DMS53 (cell line): ENCODE results near the gene GPT2.

ENCODE experiments used
- DNase-seq: peaks from one replicate; lab custom pipeline; 2025; lab: John Stamatoyannopoulos, UW

The GPT2 gene

DNA sequence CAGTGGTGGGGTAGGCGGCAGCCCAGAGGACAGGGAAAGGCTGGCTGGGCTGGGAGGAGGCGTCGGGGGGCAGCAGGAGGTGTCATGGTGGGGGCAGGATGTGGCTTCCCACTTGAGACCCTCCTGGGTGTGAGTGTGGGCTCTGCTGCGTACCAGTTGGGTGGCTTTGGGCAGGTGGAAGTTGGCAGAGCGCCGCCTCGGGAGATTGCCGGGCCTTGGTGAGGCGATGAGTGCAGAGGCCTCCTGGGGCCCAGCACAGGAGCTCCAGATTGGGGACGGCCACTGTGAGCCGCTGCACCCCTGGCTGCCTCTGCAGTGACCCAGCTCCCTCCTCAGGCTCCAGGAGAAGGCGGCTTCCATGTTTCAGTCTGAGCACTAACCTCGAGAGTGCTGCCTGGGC is 13.8 kb downstream of the GPT2 start:
- no peak for DNase-seq

DNA sequence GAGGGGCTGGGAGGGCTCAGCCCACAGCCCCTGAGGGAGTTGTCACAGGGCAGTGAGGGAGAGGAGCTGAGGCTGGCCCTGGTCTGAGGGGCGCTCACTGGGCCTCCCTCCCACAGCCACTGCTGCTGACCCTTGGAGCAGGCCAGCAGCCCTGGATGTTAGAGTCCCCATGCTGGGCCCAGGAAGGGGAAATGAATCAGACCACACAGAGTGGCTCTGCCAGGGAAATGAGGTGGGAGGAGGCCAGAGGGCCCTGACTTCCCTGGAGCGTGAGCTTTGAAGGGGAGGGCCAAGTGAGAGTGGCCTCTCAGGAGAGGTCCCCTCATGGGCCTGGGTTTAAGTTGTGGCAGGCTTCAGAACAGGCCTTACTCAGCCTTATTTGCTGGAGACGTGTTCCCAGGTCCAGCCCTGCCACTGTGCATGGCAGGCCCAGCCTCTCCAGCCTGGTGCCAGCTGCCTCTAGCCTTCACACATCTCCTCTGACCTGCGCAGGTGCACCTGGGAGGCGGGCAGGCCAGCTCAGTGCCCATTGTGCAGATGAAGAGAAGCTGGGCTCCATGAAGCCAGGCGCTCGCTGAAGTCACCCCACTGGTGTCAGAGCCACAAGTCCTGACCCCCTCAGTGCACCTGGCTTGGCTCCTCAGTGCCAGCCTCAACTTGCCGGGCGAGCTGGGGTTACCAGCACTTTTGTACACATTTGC is 15.4 kb downstream of the GPT2 start:
- no peak for DNase-seq

DNA sequence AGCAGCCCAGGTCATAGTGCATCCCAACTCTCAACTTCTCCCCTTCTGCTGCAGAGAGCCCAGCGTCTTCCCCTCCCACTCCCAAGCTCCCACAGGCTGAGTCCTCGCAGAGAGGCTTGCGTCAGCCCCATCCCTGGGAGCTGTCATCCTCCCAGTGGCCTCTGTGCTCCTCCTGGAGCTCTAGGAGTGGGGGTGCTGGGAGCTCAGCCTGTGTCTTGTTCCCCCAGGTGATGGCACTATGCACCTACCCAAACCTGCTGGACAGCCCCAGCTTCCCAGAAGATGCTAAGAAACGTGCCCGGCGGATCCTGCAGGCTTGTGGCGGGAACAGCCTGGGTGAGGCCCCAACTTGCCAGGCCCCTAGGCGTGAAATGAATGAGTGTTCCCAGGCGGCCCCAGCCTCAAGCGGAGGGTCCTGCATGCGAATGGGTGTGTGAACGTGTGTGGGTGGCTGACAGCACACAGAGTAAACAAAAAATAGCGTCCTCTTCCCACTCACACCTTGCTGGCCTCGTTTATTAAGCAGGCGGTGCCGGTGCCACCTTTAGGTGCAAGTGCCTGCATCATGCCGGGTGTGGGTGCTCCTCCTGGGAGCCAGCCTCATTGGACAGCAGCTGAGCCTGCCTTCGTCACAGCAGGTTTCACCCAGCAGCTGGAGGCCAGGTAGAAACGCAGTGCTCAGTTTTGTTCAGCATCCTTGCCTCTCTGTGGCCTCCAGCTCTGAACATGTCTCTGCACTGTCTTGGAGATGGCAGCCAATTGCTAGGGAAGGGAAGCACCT is 16.5 kb downstream of the GPT2 start:
- no peak for DNase-seq

DNA sequence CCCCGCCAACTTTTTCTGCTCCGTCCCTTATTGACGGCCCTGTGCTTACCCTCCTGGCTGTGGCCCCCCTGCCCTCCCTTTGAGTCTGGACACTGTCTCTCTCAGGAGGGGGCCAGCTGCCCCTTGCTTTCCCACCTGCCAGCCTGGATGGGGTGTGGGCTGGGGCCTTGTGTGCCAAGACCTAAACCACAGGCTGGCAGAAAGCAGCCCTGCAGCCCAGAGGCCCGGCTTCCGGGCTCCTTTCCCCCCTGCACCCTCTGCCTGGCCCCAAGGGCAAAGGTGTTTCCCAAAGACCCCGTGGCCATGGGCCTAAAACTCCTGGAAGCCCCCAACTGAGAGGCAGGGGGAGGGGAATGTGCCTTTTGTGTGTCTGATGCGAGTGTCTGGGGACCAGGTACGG is 17.5 kb downstream of the GPT2 start:
- DNase-seq, result no peak

DNA sequence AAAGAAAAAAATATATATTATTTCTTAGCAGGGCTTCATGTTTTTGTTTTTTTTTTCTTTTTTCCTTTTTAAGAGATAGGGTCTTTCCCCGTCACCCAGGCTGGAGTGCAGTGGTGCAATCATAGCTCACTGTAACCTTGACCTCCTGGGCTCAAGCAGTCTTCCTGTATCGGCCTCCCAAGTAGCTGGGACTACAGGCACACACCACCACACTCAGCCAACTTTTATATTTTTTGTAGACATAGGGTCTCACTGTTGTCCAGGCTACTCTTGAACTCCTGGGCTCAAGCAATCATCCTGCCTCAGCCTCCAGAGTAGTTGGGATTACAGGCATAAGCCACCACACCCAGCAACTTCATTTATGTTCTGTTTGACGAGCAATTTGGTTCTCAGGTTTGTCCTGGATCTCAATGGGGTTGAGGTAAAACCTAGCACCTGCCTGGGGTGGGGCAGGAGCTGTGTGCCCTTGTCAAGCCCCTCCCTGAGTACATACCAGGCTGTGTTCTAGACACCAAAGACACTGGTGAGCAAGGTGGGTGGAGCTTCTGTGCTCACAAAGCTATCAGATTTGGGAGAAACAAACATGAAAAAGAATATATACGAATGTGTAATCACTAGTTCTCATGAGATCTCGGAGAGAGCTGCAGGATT is 19.2 kb downstream of the GPT2 start:
- no peak for DNase-seq

DNA sequence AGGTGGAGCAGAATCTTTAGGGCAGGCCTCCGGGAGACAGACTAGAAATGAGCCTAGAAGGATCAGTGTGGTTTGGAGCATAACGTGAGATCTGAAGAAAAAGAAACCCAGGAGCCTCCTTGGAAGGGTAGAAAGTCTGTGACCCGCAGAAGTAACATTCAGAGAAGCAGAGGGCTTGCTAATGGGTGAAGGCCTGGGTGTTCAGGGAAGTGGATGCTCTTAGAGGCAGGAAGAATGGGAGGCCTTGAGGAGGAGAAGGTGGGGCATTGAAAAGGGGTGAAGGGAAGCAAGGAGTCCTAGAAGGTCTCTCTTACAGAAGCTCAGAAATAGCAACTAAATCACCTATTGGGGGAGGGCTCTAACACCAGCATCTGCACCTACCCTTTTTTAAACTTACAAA is 20.3 kb downstream of the GPT2 start:
- no peak for DNase-seq

DNA sequence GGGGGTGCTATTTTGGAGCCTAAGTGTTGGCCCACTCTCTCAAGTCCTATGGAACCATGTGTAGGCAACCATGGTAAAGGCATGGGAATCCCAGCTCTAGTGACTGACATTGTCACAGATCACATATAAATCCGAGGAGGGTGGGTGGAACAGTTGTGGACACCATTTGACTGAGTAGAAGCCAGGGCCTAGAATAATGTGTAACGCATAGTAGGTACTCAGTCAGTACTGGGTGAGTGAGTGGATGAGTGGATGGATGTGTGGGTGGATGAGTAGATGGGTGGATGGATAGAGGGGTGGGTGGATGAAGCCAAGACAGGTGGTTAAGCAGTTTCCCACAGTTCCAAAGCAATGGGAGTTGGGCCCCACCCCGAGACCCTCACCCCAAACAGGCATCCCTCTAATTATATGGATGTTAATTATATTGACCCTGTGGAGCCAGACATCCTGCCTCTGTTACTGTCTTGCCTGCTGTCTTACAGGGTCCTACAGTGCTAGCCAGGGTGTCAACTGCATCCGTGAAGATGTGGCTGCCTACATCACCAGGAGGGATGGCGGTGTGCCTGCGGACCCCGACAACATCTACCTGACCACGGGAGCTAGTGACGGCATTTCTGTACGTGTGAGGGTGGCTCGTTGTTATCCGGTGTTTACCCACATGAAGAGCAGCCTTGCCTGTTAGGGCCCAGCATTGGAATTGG is 22.3 kb downstream of the GPT2 start:
- no peak for DNase-seq

DNA sequence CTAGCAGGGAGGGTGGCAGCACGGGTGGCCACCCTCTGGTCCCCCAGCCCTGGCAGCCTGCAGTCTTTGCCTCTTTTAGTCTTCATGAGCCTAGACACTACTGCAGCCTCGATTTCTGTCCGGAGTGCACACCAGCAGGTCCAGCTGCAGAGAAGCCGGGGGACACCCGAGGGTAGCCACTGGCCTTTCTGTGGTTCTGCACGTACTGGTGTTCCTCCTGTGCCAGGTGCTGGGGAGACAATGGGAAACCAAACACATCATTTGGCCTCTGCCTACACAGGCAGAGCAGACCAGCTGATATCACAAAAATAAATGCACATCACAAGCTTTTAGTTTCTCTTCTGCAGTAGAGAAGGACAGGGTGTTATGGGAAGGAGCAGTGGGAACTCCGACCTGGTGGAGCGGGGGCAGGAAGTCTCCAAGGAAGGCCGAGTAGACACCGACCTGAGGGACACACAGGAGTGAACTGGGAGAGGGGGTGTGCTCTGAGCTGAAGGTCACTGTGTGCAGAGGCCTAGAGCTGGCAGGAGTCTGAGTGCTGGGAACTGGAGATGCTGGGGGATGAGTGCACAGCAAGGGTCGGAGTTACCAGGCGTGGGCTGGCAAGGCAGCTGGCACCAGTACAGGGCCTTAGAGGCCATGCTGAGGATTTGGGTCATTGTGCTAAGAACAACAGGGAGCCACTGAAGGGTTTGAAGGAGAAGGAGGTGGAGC is 23.1 kb downstream of the GPT2 start:
- peak; percentile 24 for DNase-seq

DNA sequence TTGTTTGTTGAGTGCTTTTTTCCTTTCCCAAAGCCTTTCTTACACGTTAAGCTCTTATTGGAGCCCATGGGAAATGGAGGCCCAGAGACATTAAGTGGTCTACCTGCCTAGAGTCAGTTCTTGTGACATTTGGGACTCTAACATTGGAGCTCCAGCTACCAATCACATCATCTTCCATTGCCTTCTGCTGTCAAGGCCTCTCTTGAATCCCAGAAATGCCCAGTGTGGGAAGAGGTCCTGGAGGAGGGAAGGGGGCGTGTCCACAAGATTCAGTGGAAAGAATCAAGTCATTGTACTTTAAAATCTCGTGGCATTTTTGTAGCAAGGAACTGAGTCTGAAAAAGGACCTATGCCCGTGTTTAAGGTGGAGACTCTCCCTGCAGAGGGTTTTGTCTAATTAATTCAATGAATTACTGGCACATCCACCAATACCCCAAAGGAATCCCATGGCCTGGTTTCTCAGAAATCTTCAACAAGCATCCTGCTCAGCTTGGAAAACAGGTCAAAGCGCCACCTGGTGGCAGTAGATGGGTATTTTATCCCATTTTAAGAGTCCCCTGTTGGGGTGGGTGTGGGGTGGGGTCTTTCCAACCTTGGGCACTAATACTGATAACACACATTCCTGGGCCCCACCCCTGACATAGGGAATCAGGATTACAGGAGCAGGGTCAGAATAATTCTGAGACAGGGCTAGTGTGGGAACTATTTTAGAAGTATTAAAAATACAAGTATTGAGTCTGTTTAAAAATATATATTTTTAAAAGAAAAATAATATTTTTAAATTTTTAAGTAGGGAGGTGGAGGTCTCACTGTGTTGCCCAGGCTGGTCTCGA is 24.6 kb downstream of the GPT2 start:
- DNase-seq, result peak; percentile 83

DNA sequence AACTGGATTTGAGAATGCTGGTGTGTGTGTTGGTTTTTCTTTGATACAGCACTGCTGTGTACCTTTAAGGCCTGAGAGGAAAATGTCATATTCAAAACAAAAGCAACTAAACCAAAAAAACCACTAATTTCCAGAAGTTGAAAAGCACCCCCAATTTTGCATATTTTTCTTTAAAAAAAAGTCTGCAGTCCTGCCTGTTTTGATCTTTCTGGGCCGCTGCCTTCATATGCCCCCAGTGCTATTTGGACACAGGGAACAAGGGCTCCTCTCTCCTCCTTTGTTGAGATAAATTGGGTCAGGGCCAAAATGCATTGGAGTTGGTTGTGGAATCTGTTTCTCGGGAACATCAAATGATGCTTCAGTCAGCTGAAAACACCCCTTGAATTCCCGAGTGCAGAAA is 26.9 kb downstream of the GPT2 start:
- no peak for DNase-seq

DNA sequence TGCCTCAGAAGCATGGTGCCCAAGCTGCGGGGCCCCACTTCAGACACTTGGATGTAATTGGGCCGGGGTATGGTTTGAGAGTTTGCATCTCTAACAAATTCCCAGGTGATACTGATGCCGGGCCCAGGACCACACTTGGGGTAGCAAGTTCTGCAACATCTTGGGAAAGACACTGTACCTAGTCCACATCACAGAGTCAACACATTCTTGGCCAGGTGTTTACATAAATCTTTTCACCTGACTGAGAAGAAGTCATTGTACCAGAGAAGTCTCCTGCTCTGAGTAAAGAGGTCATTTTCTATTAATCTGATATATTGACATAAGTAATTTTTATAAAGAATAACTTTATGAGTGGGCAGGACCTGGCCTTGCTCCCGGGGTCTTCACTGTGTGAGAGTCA is 27.5 kb downstream of the GPT2 start:
- DNase-seq, result no peak

DNA sequence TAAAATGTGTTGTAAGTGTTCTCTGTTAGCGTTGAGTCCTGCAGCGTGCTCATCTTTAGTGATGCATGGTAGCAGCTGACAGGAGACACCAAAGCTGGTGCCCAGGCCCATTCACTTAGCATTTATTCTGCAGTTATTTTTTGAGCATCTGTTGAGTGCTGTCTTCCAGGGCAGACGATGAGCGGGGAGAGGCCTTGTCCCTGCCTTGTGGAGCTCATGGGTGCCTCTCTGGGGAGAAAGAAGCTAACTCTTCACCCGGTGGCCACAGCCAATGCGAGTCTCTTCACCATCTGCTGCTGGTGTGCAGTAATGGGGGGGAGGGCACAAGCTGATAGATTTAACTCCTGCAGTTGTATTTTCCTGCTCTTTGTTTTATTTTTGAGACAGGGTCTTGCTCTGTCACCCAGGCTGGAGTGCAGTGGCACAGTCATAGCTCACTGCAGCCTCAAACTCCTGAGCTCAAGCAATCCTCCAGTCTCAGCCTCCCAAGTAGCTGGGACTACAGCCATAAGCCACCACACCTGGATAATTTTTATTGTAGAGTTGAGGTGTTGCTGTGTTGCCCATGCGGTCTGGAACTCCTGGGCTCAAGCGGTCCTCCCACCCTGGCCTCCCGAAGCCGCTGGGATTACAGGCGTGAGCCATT is 30.5 kb downstream of the GPT2 start:
- DNase-seq, result no peak

DNA sequence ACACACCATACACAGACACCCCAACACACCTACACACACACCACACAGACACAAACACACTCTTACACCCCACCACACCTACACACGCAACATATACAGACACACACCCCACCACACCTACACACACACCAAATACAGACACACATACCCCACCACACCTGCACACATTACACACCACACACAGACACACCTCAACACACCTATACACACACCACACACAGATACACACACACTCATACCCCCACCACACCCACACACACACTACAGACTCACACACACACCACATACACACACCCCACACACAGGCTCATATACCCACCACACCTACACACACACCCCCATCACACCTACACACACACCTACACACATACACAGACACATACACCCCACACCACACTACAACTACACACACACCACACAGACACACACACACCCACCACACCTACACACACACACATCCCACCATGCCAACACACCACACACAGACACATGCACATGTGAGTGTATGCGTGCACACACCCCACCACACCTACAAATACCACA is 31.4 kb downstream of the GPT2 start:
- no peak for DNase-seq

DNA sequence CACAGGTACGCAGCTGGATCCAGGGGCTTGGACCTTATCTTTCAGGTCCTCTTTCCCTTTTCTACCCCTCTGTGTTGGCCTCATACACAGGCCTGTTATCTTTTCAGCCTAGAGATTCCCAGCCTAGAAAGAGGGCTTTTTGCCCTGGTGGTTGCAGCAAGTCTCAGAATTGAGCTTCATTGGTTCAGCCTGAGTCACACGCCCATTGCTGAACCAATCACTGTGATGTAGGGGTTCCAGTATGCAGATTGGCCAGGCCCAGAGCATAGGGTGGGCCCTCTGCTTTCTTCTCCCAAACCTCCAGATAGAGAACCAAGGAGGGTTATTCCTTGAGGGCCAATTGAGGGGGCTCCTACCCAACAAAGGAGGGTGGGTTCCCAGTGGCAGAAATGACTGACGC is 32.8 kb downstream of the GPT2 start:
- peak; percentile 30 for DNase-seq

DNA sequence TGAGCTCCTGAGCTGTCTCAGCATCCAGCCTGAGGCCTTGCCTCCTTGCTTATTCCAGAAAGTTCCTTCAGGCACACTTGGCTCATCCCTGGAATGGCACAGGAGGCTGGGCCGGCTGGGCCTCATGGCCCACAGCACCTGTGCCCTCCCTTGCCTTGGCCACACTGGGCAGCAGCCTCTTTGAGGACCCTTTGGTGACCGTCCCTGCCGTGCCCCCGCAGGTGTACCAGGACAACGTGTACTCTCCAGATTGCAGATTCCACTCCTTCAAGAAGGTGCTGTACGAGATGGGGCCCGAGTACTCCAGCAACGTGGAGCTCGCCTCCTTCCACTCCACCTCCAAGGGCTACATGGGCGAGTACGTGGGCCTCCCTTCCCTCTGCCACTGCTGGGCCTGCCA is 34.2 kb downstream of the GPT2 start:
- no peak for DNase-seq

DNA sequence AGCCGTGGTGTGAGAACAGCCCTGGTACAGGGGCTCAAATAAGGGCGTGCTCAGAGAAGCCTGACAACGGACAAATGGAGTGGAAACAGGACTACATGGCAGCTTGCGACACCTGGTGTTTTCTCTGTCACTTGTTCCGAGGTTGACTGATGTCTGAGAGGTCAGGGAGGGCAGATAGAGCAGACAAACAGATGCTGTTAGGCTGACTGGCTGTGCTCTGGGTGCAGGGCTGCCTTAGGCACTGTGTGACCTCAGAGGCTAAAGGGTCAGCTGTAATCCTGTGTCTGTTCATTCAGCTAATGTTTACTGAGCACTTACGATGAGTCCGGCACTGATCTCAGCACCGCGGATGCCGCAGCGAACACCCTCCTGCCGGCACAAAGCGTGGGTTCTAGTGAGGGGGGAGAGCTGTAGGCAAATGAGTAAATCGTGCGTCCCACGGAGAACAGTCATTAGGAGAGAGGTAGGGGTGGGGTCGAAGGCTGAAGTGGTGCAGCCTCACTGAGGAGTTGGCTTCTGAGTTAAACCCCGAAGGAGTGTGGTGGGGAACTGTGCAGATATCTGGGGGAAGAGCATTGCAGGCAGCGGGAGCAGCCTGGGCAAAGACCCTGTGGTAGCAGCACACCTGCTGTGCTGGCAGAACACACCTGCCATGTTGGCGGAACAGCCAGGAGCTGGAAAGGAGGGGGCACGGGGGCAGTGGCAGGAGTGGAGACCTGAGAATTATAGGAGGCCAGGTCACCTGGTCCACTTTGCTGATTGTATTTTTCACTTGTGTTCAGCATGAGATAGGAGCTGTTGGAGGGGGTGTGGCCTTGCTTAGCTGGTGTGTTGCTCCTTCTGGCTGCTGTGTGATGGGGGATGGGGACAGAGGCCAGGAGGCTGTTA is 35.0 kb downstream of the GPT2 start:
- peak; percentile 97 for DNase-seq

DNA sequence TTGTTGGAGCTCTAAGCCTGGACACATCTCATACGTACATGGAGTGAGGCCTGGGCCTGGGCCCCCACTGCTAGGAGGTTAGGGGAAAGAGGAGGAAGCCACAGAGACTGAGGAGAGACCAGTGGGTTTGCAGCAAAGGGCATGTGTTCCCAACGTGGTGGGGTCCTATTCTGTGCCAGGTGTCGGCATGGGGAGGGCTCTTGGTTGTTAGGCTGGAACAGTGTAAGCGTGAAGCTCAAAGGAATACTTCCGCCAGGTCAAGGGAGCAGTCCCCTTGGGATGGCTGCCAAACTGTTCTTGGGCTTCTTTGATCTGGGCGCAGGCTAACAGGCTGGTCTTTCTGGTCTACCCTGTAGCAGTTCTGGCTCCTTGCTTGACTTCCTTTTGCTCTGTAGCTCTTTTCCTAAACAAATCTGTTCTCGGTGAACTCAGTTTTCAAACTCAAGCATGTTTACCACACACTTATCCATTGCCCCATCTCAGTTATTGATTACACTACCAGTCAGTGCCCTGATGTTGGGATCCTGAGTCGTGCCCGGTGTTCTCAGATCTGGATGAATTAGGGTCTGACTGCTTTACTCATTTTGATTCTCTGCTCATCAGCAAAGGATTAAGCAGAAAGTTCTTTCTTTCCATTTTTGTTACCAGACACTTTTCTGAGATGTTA is 36.4 kb downstream of the GPT2 start:
- DNase-seq, result peak; percentile 84

DNA sequence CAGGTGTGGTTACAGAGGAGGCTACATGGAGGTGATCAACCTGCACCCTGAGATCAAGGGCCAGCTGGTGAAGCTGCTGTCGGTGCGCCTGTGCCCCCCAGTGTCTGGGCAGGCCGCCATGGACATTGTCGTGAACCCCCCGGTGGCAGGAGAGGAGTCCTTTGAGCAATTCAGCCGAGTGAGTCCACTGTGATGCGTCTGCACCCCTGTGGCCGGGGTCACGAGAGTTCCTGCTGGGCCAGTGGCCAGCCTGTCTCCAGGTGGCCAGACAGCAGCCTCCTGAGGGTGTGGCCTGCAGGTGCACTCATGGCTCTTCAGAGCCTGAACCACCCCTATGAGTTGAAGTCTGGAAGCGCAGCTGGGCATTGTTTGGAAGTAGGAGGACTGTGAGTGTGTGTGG is 38.1 kb downstream of the GPT2 start:
- DNase-seq, result peak; percentile 70
